ENCODE measurements around the gene LRRTM4.
"Not testable (repeated sequence)": the region's sequence is repeated elsewhere in the genome, so short reads cannot be mapped to it uniquely, and the experiment has no call there.

Gene LRRTM4

GRCh38 chr2:77193858-77194448 lies 328.2 kb downstream of the LRRTM4 start:
- no peak for TF ChIP-seq CTCF (IDR thresholded peaks at IDR 0.05; ENCODE audit: insufficient read depth, low read depth, low read length, missing control alignments)
- no peak for DNase-seq (ENCODE audit: low read depth)
- no peak overlapping the region for H3K4me3 ChIP-seq (ENCODE audit: low read length)

- no peak for TF ChIP-seq CTCF (IDR thresholded peaks at IDR 0.05; ENCODE audit: insufficient read depth, low read depth, low read length, missing control alignments)
- no peak for DNase-seq (ENCODE audit: low read depth)
- H3K4me3 ChIP-seq (ENCODE audit: low read length) = no peak overlapping the region
Observed at GRCh38 chr2:77192811-77193289, 329.3 kb downstream of the LRRTM4 start.

- TF ChIP-seq CTCF (IDR thresholded peaks at IDR 0.05; ENCODE audit: insufficient read depth, low read depth, low read length, missing control alignments) = no peak
- DNase-seq (ENCODE audit: low read depth) = no peak
- no peak overlapping the region for H3K4me3 ChIP-seq (ENCODE audit: low read length)
Observed at GRCh38 chr2:77191665-77192064, 330.5 kb downstream of the LRRTM4 start.

GRCh38 chr2:77190721-77191346 lies 331.3 kb downstream of the LRRTM4 start:
- no peak for TF ChIP-seq CTCF (IDR thresholded peaks at IDR 0.05; ENCODE audit: insufficient read depth, low read depth, low read length, missing control alignments)
- H3K4me3 ChIP-seq (ENCODE audit: low read length) = no peak overlapping the region
- no peak for DNase-seq (ENCODE audit: low read depth)

- TF ChIP-seq CTCF (IDR thresholded peaks at IDR 0.05; ENCODE audit: insufficient read depth, low read depth, low read length, missing control alignments) = no peak
- DNase-seq (ENCODE audit: low read depth) = no peak
- no peak overlapping the region for H3K4me3 ChIP-seq (ENCODE audit: low read length)
Observed at GRCh38 chr2:77185052-77185451, 337.1 kb downstream of the LRRTM4 start.

GRCh38 chr2:77179297-77179696 lies 342.9 kb downstream of the LRRTM4 start:
- TF ChIP-seq CTCF (IDR thresholded peaks at IDR 0.05; ENCODE audit: insufficient read depth, low read depth, low read length, missing control alignments) = no peak
- DNase-seq (ENCODE audit: low read depth) = no peak
- no peak overlapping the region for H3K4me3 ChIP-seq (ENCODE audit: low read length)

GRCh38 chr2:77175266-77175780 lies 346.9 kb downstream of the LRRTM4 start:
- DNase-seq (ENCODE audit: low read depth); H3K4me3 ChIP-seq (ENCODE audit: low read length): not testable (repeated sequence)

Data from epithelial cell of esophagus (primary cell).